ENCODE data around the gene FBXL14.

The FBXL14 gene

DNA sequence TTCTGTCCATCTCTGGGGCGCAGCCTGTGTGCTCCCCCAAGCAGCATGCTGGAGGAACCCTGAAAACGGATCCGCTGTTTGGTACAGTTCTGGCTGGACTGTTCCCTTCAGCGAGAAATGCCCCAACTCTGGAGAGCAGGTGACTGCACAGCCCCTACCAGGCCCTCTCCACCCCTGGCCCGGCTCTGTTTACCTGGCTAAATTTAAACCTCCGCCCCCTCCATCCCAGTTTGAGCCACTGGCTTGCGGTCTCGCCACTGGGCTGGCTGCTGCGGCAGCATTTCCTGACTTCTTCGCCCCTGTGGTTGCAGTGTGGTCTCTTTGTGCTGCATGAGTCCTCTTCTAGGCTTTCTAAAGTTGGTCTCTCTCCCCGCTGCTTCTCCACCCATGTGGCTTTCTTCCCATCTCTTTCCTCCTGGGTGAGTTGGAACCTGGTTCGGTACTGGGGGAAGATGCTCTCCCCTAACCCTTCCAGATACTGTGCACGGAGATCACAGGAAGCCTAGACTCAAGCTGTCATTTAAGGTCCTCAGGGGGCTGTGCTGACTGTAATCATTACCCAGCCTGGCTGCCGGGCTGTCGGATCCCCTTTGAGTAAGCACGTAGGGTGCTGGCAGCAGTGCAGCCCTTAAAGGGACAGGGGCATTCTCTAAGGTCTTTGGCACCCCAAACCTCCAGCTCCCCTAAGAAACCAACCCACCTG lies 60.6 kb downstream of the FBXL14 start:
- no peak for DNase-seq (ENCODE audit: low read depth in 2 of 2)

DNA sequence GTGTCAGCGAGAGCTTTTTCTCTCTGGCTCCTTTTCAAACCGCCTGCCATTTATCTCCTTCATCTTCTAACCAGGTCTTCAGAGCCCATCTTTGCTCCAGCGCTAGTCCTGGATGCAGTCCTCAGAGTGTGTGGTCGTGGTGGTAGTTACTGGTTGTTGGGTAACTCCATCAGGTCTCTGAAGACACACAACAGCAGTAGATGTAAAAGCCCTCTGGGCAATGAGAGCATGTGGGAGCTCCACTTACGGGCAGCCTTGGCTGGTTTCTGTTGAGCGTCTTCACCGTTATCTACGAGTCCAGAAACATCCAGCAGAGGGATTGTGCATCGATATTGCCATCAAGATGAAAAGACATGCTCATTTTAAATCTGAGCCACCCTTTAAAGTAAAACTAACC lies 61.2 kb downstream of the FBXL14 start:
- no peak for DNase-seq (ENCODE audit: low read depth in 2 of 2)

DNA sequence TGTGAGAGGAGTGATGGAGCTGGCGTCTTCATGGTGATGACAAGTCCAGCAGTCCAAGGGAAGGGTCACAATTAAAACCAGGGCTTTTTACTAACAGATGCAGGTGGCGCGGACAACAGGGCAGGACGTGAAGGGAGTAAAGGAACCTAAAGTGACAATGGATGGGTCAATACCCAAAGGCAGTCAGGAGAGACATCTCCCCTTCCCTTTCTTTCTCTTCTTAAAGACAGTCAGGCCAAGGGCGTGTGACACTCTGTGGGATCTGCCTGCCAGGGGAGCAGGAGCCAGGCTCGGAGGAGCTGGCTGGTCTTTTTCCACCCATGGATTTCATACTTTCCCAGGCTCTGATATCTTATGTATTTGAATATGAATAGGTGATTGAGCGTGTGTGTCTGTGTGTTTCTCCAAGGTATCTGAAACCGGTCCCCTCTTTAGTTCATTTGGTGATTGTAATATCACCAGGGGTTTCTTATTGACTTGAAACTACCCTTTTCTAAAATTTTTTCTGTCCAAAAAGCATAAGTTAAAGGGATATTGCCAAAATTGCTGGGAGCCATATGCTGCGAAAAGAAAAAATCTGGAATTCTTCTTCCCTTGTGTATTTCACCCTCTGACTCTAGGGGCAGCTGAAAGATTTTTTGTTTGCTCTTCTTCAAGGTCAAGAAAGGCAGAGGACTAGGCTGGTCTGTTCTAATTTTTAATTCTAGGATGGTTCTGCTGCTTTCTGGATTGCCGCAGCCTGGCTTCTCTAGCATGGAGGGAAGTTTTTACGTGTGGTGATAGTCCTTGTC lies 61.8 kb downstream of the FBXL14 start:
- no peak for DNase-seq (ENCODE audit: low read depth in 2 of 2)

DNA sequence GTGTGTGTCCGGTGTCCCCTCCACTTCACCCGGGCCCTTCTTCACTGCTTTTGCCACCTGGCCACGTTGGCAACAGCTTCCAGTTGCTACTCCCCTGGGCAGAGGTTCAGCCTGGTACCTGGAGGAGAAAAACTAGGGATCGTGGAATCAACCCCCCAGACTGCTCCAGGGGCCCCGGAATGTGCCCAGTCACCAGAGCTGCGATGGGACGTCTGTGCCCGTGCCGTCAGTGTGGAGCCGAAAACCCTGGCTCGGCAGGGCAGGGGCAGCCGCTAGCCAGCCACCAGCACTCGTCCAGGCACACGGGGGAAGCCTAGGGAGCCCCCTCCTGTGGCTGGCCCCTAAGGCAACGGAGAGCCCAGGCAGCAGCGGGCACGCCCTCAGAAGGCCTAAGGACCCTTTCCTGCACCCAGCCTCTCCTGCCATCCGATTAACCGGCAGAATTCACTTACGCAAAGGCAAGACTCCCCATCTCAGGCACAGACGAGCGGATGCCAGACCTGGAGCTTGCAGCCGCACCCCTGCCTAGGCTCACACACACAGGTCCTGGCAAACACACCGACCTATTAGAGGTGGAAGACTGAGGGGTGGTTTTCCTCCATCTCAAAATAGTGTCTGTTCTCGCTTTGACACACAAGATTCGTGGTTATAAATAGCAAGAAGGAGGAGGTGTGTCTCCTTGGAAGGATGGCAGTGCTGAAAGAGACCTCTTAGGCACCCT lies 62.6 kb downstream of the FBXL14 start:
- DNase-seq (ENCODE audit: low read depth in 2 of 2): no peak

DNA sequence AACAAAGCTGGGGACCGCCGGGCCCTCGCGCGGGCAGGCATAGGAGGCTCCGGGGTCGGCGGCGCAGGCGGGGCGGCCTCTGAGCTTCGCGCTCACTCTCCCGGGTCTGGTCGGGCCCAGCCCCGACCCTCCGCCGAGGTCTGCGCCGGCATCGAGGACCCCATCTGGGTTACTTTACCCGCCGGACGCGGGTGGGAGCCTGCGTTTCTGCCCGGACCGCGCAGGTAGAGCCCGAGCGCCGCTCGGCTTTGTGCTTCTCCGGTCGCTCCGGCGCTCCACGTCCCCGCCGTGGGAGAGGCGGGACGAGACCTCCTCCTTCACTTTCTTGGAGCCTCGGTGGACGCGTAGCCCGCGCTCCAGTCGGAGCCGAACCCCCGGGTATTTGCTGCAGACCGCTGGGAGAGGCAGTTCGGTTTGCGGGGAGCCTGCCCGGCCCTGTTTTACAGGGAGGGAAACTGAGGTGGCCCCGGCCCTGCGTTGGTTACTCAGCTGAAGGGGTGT lies 63.2 kb downstream of the FBXL14 start:
- DNase-seq (ENCODE audit: low read depth in 2 of 2): no peak

DNA sequence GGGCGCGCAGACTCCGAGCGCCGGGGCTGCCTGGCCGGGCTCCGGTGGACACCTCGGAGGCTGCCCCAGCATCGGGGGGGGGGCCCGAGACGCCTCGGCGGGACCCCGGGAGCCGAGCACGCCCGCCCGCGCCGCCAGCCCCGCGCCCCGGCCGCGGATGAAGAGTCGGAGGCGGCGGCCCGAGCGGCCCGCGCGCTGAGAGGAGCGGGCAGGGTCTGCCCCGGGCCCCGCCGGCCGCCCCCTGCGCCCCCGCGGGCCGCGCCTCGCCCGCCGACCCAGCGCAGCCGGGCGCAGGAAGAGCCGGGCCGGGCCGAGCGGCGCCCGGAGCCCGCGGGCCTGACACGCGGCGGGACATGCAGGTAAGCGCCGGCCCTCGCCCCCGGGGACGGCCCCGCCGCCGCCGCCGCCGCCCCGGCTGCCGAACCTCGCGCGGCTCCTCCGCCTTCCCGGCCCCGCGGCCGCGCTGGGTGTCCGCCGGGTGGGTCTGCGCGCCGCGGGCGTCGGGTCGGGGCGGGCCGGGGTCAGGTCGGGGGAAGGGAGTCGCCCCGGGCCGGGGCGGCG lies 63.7 kb downstream of the FBXL14 start:
- no peak for DNase-seq (ENCODE audit: low read depth in 2 of 2)

DNA sequence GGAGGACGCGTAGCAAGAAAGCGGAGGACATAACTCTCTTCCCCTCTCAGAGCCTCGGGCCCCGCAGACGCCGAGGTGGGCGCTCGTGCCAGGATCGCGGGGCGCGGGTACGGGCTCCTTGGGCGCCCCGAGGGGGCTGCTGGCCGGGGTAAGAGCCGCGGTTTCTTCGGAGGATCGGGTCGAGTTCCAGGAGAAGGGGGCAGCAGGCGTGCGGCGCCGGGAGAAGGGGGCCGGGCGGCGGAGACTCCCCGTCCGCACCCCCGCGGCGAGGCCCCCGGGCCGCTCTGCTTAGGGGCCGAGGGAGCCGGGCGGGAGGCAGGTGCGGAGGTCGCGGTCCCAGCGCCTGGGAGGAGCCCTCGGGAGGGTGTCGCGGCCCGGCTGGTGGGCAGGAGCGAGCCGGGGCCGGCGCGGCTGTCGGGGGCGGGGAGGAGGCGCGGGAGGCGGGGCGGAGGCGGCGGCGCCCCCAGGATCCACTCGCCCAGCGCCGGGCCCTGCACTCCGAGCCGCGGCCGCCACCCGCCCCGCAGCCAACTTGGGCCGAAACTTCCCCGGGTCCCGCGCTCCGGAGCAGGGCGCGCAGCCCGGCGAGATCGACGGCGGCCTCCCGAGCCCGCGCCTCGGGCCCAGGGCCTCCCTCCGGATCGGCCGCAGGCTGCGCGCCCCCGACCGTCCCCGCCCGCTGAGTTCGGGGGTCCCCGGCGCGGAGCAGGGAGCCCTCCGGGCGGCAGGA lies 64.4 kb downstream of the FBXL14 start:
- DNase-seq (ENCODE audit: low read depth in 2 of 2): no peak

DNA sequence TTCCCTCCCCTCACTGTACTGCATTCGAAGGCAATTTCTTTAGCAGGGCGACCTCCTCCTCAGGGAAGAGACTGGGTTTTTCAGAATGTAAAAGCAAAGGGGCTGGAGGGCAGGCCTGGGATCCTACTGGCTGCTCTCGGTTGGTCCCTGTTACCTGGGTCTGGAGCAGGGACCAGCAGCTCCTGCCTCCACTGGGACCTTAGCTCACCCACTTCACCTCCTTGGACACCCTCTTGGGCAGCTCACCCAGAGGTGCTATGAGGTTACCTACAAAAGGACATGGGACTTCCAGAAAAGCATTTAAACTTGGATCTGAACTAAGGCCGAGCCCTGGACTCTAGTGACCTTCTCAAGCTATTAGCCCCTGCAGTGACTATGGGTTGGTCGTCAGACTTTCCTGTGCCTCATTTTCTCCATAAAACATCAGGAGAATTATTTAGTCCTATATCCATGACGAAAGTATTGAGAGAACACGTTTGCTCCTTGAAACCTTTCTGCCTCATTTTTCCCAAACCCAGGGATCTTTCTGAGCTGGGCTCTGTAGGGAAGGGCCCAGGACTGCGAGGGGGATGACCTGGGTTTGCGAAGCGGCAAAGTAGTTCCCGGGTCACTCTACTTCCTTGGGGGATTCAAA lies 65.0 kb downstream of the FBXL14 start:
- DNase-seq (ENCODE audit: low read depth in 2 of 2): no peak

DNA sequence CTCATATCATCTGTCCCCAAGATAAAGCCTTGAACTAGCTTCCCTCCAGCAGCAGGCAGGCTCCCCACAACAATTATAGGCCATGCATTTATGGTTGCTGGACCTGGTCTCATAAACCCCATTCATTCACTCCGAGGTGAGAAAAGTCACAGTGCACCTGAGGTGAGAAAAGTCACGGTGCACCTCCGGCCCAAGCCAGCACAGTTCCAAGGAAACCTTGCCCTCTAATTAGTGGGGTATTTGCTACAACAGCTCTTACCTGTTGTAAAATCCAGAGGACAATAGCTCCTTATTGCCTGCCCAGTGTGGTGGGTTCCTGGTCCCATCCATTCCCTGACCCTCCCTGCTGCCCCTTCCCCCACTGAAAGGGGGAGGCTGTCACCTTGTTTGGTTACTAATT lies 65.6 kb downstream of the FBXL14 start:
- no peak for DNase-seq (ENCODE audit: low read depth in 2 of 2)

DNA sequence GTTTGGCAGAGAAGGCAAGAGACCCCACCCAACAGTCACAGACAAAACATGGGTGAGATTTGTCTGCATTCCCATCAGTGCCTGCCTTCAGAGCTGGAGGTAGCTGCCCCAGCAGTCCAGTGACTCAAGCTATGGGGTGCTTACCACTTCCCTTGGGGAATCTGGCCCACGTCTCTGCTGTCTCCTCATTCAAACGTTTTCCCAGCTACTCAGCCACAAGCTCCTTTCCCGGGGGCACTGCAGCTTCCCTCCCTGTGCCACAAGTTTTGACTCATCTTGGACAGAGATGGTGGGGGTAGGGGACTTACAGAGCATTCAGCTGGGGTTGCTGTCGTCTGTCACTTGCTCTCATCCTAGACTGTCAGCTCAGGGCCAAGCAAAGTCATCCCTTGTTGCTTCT lies 66.6 kb downstream of the FBXL14 start:
- DNase-seq (ENCODE audit: low read depth in 2 of 2): no peak

DNA sequence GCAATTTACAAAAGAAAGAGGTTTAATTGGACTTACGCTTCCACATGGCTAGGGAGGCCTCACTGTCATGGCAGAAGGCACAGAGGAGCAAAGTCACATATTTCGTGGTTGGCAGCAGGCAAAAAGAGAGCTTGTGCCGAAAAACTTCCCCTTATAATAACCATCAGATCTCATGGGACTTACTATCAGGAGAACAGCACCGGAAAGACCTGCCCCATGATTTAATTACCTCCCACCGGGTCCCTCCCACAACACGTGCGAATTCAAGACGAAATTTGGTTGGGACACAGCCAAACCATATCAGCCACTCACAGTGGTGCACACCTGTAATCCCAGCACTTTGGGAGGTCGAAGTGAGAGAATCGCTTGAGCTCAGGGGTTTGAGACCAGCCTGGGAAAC lies 68.5 kb downstream of the FBXL14 start:
- no peak for DNase-seq (ENCODE audit: low read depth in 2 of 2)

DNA sequence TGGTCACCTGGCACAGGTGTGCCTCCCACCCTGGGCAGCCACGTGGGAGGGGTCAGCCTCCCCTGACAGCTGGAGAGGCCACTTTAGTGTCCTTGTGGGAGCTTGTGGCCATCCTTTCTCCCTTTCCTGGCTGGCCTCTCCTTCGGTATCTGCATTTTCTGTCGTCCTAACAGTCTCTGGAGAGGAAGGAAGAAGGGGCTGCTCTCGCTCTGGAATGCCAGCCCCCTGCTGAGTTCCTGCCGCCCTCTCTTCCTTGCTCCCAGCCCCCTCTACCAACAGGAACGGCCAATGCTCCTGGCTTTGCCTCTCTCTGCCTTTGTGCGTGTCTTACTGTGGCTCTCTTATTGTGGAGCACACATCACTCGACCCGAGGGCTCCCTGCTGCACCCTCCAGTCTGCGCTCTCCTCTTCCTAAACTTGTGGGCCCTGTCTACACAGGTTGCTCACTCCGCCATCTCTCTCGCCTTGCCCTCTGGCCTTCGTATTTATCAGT lies 70.8 kb downstream of the FBXL14 start:
- DNase-seq (ENCODE audit: low read depth in 2 of 2): no peak

DNA sequence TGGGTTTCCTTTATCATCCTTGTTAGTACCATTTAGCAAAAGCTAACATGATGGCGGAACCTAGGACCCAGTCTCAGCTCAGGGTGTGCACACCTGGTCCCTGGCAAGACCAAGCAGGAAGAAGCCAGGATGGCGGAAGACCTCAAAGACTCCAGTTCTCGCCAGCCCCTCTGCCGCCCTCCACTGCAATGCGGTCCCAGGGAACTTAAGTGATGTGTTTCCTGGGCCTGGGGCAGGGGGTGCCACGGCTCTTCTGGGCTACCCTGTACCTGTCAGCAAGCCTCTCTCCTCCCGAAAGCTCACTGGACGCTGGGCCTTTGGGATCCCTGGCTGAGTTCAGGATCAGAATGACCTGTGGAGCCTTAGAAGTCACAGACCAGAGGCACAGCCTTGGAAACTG lies 71.3 kb downstream of the FBXL14 start:
- DNase-seq (ENCODE audit: low read depth in 2 of 2): no peak

DNA sequence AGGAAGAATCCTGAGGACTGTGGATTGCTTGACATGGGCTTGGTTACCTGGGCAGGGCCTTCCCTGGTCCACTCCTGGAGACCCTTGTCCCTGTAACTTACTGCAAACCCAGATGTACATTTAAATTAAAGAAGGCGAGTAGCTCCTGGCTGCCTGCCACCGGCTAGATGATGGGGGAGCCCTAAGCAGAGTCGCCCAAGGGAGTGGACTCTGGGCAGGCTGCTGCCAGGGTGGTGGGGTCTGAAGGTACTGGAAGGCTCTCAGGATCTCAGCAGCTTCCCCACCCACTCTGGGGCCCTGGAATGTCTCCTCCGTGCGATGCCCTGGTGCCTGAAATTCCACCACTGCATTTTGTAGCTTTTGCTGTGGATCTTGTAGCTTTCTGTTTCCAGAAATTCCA lies 74.7 kb downstream of the FBXL14 start:
- no peak for DNase-seq (ENCODE audit: low read depth in 2 of 2)

DNA sequence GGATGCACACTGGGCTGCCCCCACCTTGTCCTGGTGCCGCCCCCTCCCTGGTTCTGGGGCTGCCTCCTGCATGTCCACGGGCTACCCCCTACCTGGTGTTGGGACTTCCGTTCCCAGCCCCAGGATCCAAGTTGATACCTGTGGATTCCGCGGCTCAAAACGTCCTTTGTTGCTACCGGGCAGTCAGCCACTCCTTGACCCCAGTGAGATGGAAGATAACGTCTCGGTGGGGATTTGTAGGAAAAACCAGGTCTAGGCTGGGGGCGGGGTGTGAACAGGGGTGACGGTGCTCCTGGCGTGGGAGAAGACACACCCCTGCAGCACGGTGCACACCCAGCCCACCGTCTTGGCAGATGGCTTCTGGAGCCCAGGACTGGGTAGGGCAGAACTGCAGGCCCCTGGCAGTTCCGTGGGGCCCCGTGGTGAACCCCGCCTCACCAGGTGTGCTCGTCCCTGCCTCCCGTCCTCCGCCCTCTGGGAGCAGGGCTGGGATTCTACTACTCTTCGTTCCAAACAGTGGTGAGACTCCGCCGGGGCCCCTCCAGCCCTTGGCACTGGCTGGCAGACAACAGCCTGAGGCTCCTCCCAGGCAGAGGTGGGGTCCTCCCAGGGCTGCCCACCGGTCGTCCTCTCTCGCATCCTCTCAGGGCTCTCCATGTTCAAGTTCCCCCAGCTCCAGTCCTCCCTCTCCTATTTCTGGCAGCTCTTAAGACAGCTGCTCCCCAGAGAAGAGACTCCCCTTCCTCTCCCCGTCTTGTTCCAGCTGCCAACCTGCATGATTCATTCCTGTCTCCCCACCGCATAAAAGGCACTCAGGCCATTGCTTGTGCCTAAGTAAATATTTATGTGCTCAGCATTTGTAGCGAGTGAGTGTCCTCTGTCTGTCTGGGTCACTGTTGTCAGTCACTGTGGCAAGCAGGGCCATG lies 75.5 kb downstream of the FBXL14 start:
- DNase-seq (ENCODE audit: low read depth in 2 of 2): no peak

DNA sequence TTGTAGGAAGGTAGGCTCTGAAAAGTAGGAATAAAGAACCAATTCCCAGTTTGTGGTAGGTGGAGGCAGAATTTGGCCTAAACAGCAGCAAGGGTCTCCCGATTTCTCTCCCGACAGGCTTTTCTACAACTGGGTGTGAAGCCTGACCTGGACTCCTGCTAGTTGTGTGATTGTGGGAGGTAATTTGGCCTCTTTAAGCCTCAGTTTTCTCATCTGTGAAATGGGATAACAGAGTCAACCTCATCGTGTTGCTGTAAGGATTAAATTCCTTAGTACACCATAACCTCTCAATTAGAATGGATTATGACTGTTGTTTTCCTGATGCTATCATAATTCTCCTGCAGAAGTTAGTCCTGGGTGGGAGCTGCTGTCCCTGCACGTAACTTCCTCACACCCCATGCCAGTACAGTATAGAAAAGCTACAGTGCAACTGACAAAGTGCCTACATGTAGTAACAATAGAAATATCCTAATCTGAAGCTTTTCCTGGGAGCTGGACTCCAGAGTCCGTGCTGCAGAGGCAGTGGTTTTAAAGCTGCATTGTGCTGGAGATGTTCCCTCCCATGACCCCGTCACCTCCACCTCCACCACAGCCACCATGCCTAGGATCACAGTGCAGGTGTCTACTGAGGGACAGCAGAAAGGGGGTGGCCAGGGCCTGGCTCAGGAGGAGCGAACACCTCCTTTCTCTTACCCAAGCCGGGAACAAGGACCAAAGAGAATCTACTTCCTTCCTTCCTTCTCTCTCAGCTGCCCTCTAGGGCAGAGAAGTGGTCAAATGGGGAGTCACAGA lies 76.5 kb downstream of the FBXL14 start:
- no peak for DNase-seq (ENCODE audit: low read depth in 2 of 2)

DNA sequence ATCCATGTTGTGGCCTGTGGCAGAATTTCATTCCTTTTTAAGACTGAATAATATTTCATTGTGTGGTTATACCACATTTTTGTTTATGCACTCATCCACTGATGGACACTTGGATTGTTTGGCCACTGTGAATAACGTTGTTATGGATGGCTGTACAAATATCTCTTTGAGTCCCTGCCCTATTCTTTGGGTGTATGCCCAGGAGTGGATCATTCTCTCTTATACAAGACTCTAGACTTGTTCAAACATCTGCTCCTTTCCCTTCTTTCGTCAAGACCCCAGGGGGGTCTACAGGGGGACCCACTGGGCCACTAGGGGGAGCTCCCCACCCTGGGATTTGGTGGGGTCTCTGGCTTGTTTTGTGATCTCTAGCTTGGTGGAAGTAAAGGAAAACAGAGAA lies 77.4 kb downstream of the FBXL14 start:
- DNase-seq (ENCODE audit: low read depth in 2 of 2): peak in 1 of 2 experiments; percentile 41
